ENCODE data around the gene DSCAML1.
"Not testable (repeated sequence)": the region's sequence is repeated elsewhere in the genome, so short reads cannot be mapped to it uniquely, and the experiment has no call there.

Gene DSCAML1

DNA sequence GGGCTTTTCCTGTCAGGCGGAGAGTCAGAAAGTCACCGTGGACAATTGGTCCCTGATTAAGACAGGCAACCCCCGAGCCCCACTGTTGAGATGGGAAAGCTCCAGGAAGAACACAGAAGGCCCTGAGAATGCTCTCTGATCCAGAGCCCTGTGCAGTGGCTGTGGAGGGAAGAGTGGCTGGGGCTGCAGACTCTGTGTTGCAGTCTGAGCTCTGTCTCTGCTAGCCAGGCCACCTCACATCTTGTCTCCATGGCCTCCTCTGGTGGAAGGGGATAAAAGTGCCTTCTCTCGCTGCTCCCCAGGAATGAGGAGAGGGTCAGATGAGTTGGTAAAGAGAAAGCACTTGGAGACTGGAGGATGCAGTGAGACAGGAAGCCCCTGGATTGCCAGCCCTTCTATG is 328.1 kb downstream of the DSCAML1 start:
- no peak for DNase-seq (ENCODE audit: low spot score)

DNA sequence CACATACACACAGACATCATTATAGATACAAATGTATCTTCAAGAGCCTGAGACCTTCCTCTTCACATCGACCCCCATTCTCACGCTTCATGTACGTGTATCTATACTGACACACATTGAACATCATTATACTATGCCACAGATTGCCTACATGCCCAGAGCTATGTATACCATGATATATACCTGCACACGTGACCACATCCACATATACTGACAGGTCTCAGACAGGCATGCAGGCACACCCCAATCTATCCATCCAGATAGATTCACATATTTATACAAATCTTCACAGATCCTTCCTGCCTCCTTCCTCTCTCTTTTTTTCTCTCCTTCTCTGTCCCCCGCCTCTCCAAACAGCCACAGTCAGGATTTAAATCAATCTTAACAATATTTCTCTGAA is 329.2 kb downstream of the DSCAML1 start:
- DNase-seq (ENCODE audit: low spot score) = no peak

DNA sequence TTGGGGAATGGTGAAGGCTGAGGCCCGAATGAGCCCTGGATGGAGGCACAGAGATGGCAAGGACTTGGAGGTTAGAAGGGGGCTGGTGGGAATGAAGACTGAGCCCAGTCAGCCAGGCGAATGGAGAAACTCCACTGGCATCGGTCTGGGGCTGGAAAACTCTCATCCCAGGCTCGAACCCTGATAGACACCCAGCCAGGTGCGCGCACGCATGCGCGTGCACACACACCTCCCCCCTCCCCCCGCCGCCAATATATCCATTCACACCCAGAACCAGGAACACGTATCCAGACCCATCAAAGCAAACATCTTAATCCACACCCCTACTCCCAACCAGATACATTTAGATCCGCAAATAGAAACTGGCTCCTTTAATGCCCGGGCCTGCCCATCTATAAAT is 330.1 kb downstream of the DSCAML1 start:
- DNase-seq (ENCODE audit: low spot score) = no peak

DNA sequence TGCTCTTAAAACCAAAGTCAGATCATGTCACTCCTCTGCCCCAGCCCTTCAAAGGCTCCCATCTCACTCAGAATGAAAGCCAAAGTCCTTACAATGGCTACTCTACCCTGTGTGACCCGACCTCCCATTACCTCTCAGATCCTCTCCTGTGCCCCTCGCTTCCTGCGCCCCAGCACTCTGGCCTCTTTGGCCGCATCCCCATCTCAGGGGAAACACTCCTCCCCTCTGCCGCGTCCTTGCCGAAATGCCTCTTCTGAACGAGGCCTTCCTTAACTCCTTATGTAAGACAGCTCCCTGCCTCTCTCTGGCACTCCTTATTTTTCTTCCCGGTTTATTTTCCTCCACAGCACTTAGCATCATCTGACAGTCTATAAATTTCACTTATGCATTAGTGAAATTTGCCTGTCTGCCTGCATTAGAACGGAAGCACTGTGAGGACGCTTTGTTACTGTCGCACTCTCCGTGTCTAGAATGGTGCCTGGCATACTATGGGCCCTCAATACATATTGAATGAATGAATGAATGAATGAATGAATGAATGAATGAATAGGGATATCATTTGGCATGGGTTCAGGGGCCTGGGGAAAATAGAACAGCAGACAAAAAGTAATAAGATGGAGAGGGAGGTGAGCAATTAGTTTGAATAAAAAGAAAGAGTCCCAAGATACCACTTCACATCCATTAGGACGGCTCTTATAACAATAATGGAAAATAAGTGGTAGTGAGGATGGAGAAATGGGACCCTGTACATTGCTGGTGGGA is 331.6 kb downstream of the DSCAML1 start:
- no peak for DNase-seq (ENCODE audit: low spot score)

DNA sequence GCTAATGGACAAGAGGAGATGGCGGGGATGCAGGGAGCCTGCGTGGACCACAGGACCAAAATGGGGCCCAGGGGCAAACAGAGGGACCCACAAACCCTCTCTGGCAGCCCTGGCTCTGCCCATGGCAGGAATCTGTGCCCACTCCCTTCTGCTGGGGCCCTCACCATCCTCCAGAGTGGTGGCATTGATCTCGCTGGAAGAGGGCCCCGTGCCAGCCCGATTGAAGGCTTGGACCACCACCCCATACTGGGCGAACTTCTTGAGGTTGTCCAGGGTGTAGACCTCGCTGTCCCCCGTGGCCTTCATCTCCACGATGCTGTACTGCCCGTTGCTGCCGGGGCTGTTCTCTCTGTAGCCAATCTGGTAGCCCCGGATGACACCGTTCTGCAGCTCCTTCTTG is 332.2 kb downstream of the DSCAML1 start:
- DNase-seq (ENCODE audit: low spot score) = no peak

DNA sequence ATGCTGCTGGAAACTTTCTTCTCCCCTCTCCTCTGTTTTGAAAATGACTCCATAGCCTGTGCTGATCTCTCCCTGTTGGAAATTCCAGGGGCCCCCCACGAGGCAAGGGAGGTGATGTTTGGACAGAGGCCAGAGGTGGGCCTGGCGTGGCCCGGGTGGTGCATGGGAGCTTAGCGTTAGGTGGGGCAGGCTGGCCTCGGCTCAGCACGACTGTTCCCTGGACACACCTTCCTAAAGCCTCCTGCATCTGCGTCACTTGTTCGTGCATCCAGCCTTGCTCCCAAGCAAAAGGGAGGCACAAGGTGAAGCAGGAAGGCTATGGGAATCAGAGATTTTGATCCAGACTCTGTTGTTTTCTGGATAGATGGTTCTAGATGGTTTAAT is 334.2 kb downstream of the DSCAML1 start:
- no peak for DNase-seq (ENCODE audit: low spot score)

DNA sequence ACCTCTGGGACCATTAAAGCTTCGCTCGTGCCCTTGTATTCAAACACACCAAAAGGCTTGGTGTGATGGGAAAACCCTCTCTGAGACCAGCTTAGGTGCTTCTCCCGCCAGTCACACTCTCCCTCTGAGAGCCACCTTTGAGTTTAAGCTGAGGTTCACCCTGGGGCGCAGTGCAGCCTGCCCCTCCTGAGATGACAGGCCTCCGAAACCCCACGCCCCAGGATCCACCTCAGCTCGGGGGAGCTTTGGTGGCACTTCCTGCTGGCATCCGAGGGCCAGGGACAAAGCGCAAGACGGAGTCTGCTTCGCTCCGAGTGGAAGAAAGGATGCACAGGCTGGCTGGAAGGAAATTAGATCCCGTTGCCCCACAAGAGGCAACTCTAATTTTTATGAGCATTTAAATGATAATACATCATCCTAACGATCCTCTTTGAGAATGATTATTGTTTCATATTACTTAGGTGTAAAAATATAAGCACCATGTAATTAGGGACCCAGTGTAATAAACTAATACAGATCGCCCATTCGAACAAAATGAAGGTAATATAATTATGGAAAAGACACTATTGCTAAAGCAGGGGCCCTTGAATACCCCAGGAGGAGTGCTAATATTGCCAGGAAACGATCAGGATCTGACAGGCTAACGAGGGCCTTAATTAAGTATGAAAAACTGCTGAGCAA is 334.7 kb downstream of the DSCAML1 start:
- no peak for DNase-seq (ENCODE audit: low spot score)

DNA sequence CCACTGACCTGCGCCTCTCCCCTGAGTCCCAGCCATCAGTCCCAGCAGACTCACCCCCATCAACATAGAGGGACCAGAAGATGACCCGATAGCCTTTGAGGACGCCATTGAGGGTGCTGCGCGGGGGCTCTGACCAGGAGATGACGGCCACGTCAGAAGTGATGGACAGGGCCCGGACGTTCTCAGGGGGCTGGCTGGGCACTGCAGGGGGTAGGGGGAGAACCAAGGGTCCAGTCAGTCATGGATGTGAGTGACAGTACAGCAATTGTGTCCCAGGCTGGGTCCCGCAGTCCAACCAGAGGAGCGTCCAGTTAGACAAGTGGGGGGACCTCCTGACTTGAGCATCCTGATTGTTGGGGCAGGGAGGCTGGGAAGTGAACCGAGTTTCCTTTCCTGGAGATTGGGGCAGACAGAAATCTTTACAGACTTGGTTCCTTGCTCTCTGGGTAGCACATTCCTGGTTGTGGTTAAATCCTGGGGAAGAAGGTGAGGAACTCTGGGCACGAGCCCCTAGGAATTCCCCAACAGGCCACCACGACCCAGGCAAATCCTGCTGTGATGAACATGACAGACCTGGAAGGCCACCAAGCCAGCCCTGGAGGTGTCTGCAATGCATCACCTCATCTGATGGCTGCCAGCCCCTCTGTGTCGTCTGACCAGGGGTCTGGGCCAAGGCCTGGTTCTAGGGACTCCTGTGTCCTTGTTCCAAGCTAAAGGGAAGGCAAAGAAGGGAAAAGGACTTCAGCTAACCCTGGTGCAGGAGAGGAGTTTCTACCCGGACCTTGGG is 335.4 kb downstream of the DSCAML1 start:
- DNase-seq (ENCODE audit: low spot score) = no peak

DNA sequence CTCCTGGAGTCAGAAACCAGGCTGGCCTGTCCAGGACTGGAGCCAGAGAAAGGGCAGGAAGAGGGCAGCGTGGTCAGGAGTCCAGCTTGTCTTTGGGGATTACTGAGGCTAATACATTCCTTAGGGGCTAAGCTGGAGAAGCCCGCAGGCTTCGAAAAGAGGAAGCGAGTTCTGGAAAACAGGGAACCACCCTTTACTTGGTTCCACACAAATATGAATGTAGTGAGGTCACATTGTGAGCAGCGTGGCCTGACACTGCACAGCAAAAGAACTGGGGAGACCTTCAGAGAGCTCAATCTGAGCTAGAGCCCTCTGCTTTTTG is 337.1 kb downstream of the DSCAML1 start:
- DNase-seq (ENCODE audit: low spot score) = no peak

DNA sequence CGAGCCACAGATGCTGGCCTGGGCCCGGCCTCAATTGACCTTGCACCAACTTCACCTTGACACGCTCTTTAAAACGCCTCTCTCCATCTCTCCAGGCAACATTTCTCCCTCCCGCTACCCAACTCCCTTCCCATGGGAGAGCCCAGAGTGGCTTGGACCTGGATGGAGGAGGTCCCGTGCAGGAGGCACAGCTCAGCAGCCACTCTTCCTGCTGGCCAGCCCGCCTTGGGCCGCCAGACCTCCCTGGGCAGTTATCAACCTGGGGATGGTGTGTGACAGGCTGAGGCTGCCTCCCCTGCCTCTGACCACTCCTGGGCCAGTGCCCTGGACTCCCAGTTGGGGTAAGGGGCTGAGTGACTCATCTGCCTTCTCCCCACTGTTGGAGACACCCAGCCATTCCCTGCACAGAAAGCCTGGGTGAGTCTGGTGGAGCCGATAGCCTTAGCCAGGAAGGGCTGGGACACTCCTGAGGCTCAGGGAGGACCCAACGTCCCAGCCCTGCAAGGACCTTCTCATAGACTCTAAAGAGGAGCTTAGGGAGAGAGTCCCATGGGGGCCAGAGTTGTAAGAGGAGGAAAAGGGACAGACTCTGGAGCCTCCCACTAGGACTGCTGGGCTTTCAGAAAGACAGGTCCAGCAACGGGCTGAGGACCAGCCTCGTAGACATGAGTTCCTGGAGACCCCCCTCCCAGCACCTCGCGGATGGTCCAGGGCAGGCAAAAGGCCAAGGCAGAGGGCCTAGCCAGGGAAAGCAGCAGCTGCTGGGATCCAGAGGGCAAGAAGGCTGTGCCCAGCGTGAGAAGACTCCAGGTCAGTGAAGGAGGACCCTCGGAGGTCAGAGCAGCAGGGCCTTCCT is 337.7 kb downstream of the DSCAML1 start:
- DNase-seq (ENCODE audit: low spot score) = no peak

DNA sequence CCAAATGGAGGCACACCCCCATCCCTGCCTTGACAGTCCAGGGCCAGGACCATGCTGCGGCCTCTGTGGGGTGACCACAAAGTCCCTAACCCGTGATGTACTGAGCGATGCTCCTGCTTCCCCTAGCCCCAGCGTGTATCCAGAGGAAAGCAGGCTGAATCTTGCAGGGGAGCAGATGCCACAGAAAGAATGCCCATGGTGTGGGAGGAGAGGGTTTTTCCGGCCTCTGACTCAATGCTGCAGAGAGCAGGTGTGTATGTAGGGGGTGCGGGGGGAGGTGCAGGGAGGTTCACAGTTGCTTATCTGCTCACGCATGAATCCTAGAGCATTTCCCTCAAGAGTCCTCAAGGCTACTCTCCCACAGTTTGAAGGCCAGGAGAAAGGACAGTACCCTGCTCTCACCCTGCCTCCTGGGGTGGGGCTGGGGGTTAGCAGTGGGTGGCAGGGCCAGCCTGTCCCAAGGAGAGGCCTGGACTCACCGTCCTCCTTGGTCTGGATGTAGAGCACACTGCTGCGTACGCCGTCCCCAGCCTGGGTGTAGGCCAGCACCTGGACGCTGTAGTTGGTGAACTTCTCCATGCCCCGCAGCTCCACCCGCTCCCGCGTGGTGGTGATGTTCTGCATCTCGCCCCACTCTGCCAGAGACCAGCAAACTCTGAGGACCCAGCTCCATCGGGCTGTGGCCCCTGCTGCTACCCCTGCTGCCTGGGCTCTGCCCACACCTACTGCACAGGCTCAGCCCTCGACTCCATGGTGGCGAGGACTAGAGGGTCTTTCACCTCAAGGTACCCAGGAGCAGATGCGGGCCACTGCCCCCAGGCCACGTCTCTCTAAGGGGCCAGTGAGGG is 338.5 kb downstream of the DSCAML1 start:
- no peak for DNase-seq (ENCODE audit: low spot score)

DNA sequence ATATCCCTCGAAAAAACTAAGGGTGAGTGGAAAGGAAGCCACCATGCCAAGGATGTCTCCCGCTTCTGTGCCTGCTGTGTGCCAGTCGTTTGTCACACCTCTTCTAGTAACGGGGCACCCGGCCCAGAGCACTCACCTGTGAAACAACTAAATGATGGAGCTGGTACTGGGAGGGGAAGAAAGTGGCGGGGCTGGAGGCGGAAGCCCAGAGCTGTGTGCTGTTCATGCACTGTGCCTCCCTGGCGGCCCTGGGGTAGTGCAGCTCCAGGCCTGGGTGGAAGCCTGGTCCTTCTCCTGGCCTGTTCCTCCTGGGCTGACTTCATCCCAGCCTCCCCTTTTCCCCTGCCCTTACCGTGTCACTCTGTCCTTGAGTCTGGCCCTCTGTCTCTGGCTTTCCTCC is 339.2 kb downstream of the DSCAML1 start:
- no peak for DNase-seq (ENCODE audit: low spot score)

DNA sequence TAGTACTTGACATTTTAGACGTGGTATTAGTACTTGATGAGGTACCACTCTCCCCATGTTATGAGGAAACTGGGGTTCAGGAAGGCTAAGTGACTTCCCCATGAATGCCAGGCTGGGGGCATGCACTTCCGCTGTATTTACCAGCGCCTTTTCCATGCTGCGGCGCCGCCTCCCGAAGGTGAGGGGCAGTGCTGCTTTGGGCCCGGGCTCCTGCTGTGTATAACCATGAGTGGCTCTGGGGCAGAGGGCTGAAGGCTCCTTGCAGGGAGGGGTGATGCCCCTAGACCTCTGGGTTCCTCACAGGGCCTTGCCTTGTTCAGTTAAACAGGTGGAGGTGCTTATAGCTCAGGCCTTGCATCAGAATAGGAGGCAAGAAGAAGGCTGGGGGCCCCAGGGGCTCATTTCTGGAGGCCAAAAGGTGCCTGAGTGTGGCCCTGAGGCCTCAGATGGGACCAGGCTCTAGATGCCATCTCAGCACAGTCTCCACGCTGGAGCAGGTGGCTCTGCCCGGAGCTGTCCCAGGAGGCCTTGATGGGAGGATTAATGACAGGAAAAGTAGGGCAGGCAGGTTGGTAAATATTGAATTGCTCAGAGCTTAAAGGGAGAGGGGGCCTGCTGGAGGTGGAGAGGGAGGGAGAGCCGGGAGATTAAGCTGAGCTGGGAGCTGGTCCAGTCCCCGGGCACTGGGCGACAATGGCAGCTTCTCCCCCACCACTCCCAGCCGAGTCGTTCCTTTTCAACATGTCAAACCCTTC is 339.8 kb downstream of the DSCAML1 start:
- no peak for DNase-seq (ENCODE audit: low spot score)

DNA sequence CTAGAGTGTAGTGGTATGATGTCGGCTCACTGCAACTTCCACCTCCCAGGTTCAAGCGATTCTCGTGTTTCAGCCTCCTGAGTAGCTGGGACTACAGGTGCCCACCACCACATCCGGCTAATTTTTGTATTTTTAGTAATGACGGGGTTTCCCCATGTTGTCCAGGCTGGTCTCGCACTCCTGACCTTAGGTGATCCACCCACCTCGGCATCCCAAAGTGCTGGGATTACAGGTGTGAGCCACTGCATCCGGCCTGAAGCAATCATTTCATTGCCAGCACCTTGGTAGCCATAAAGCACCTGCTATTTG is 340.3 kb downstream of the DSCAML1 start:
- not testable (repeated sequence) for DNase-seq (ENCODE audit: low spot score)

DNA sequence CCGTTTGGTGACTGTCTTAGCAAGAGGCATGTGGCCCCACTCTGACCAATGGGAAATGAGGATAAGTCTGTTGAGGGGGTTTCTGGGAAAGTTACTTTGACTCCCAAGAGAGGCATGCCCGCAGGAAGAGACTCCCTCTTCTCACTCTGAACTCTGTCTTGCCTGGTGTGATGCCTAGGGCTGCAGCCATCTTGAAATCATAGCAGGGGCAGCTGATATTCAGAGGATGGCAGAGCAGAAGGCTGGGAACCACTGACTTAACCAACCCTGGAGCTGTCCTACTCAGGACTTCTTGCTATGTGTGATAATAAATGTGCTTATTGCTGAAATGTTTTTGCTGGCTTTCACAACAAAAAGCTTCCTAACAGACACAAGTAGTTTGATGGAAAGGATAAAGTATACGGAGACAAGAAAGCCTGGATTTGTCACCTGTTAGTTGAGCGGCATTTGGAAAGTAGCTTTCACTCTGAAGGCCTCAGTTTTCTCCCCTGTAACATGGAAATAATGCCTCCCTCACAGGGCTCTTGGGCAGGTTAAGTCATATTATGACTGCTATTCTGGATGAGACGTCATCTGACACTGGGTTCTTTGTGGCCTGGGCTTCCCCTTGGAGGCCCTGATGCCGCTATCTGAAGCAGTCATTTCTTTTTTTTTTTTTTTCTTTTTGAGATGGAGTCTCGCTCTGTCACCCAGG is 340.8 kb downstream of the DSCAML1 start:
- DNase-seq (ENCODE audit: low spot score) = no peak

DNA sequence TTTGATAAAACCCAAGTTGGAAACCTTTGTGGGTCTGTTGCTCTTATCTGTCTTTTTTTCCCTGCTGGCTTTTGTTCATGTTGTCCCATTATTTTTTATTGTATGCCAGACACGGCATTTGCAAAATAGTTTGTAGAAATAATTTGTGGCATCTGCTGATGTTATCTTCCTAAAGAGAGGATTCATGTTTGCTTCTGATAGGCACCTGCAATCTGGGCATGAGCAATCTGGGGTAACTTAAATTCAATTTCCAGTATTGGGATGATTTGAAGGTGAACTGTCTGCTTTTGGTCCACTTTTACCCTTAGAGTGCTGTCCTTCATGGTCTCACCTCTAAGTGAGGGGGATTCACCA is 342.5 kb downstream of the DSCAML1 start:
- no peak for DNase-seq (ENCODE audit: low spot score)

DNA sequence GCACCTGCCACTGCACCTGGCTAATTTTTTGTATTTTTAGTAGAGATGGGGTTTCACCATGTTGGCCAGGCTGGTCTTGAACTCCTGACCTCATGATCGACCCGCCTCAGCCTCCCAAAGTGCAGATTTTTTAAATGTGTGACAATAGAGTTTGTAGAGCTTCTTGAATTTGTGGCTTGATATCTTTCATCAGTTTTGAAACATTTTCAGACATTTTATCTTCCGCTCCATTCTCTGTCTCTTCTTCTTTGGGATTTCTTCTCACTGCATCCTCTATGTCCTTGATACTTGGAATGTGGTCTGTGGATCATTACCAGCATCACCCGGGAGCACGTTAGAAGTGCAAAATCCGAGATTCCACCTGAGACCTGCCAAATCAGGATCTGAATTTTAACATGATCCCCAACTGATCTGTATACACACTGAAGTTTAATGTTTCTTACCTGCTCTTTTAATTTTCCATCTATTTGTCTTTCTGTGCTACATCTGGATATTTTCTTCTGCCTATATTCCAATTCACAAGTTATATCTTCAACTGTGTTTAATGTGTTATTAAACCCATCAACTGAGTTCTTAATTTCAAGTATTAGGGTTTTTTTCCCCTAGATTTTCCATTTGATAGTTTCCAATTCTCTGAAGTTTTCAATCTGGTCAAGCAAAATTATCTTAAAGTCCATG is 343.0 kb downstream of the DSCAML1 start:
- DNase-seq (ENCODE audit: low spot score) = no peak

DNA sequence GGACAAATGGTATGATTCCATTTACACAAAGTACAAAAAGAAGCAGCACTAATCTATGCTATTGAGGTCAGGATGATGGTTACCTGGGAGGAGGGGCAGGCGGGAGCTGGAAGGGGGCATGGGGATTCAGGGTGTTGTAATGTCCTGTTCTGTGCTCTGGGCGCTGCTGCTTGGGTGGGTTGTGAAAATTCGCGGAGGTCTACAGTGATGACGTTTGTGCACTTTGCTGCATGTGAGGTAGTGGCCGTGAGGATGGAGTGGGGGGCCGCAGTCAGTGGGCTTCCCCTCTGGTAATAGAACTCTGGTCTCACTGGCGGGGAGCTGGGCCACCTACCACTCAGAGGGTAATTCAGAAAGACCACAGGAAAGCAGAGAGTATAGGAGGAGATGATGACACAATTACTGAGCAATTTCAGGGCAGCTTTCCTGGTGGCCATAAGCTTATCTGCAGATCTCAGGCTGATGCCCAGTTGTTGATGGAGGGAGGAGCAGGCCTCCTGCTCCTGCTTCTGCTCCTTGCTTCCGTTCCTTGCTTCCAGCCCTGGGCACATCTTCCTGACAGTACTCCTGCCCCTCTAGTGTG is 347.8 kb downstream of the DSCAML1 start:
- DNase-seq (ENCODE audit: low spot score) = no peak
